ENCODE results near the gene NELFCD.
"Not testable (repeated sequence)": the region's sequence is repeated elsewhere in the genome, so short reads cannot be mapped to it uniquely, and the experiment has no call there.

The NELFCD gene

GRCh38 chr20:59010995-59011873 is 30.2 kb downstream of the NELFCD start:
- DNase-seq, result no peak

DNA sequence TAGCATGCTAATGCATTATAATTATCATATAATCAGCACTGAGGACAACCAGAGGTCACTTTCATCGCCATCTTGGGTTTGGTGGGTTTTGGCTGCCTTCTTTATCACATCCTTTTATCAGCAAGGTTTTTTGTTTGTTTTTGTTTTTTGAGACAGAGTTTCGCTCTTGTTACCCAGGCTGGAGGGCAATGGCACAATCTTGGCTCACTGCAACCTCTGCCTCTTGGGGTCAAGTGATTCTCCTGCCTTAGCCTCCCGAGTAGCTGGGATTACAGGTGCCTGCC is 30.8 kb downstream of the NELFCD start:
- DNase-seq, result not testable (repeated sequence)

DNA sequence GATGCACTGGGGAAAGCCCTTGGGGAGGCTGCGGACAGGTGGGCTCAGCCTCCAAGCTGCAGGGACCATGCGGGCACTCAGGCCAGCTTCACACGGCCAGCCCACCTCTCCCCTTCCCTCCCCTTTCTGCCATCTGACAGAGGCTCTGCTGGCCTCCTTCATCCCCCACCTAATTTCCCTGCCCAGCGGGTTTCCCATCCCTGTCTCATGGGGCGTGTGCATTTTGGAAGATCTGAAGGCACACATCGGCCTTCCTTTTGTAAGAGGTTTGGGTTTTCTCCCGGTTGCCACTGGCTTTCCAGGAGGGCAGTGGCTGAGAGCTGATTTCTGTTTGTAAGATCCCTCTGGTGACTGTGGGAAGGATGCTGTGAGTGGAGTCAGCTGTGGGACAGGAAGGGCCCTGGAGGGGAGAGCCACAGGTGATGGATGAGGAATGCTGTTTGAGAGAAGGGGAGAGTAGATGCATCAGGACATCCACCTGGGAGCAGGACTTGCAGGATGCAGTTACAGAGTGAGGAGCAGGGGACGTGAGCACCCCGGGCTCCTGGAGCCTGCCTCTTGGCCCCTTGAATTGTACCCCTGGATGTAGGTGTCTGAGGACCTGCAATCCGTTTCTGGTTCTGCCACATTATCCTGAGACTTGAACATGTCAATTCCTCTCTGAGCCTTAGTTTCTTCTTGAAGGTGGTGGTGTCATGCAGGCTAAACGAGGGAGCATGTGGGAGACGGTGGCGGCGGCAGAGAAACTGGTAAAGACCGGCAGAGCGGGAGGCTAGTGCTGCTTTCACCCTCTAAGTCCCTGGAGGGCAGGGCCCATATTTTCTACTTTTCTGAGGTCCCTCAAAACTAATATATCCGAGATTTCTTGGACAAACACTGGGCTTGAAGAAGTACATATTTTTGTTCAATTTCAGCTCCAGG is 32.2 kb downstream of the NELFCD start:
- DNase-seq, result no peak

- no peak for DNase-seq
These were observed 33.0 kb downstream of the NELFCD start for GRCh38 chr20:59013959-59014608.

DNA sequence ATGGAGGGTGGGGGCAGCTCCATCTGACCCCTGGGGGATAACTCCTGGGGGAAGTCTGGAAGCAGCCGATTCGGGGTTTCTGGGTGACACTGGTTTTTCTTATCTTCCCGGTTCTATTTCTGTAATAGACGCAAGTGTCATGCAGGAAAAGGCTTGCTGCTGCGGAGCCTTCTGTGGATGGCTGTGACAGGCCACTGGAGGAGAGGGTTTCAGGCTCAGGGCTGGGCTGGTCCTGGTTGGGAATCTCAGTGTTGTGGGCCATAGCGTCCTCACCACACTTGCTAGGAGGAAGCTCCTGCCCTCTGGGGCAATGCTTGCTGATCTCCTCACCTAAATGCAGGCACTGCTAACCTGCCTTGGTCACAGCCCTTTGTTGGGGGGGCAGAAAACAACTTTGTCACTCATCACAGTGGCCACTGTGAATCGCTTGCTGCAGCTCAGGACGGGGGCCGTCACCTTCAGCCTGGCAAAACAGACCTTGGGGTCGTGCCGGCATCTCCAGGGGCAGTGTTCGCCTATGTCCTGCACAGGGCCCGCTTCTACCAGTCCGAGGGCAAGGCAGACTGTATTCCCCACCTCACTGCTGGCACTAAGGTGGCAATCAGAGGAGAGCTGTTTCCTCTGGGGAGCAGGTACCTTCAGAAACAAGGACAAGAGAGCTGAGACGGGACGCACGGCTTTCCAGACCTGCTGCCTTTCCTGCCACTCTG is 33.8 kb downstream of the NELFCD start:
- no peak for DNase-seq

DNA sequence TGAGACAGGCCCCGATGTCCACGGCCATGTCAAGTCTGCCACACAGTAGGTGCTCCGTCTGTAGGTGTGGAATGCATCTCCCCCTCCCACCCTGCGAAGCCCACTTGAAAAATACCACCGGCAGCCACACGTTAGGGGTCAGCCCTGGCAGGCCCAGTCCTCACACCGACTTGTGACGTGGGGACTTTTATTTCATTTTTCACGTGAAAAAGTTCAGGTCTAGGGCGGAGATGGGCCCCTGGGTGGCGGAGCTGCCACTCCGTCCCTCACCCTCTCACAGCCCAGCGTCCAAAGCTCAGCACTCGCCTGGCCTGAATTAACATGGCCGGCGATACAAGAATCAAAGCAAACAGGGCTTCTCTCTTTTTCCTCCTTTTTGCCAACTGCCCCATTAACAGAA is 34.4 kb downstream of the NELFCD start:
- DNase-seq, result no peak

- DNase-seq, result no peak
These were observed 35.0 kb downstream of the NELFCD start for GRCh38 chr20:59015812-59016711.

DNA sequence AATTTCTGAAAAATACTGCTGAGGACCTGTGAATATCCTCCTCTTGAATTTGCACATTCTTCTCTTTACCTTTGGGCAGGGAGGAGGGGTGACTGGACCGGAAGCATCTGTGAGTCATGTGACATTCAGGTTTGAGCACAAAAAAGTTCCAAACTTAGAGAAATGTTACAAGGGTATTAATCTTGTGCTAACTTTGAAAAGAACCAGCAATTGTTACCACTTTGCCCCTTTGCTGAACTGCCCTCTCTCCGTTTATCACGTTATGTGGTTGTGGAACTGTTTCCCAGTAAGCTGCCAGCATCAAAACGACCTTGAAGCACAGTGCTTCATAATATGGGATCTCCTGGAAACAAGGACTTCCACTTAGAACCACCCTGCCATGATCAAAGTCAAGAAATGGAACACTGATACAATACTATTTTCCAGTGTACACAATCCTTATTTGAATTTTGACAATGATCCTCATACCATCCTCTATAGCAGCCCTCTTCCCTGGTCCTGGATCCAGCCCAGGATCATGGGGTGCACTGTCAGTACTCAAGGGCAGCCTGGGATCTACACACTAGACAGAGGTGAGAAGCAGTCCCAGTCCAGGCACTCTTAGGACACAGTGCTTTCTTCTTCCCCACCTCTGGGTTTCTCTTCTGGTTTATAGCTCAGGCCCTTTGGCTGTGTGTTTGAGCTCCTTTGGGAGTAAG is 35.9 kb downstream of the NELFCD start:
- DNase-seq, result no peak

DNA sequence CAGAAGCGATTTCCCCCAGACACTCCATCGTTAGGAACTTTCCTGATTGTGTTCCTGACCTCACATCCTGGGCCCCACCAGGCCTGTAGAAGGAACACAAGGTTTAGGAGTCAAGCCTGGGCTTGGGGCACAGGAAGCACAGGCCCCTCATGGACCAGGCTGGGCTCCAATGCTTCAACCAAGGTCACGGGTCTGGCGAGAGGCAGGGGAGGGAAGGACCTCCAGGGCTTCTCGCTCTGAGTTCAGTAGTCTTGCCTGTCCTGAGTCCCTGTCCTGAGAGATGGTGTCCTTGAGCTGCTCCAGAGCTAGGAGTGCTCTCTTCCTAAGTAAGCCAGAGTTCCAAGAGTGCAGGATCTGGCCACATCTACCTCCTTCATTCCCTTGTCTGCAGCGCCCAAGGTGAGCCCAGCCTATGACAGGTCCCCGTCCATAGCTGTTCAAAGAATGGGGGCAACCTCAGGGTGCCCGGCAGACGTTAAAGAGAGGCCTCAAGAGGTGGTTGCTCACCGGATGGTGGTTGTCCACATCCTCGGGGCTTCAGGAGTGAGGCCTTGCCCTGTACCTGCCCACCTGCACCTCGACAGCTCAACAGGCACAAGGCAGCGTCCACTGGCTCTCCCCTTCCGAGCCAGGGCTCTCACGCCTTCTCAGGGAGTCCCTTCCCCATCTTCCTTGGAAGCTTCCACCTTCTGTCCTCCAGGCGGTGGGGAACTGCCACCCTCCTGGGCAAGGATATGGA is 36.6 kb downstream of the NELFCD start:
- no peak for DNase-seq

GRCh38 chr20:59018817-59019216 is 37.8 kb downstream of the NELFCD start:
- DNase-seq, result no peak

- DNase-seq, result no peak
These were observed 38.2 kb downstream of the NELFCD start, which contains the start of gene TUBB1 for GRCh38 chr20:59019217-59019616. TSS of gene TUBB1 (plus strand) at chr20:59019429. CDS start at chr20:59019523, 94 bp downstream.

DNA sequence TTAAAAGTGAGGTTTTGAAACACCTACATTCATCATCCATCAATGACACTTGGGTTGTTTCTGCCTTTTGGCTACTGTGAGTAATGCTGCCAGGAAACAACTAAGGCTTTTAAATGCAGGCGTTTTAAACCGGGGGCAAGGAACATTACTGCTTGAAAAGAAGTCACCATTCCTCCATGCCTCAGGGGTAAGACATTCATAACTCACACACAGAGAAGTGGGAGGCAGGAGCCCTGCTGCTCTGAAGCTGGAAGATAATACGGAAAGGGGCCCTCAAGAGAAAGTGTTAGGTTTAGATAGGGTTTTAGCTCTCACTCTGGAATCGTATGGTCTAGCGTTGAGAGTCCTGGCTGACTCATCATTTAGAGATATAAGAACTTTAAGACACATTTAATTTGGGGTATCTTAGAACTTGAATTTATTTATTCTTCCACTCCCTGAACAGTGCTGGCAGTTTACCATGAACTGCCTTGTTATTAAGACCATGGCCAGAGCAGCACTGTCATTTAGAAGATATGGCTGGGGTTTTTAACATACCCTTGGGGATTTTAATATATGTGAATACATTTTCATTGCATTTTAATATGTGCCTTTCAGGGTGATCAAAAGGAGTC is 40.0 kb downstream of the NELFCD start:
- no peak for DNase-seq

- DNase-seq, result no peak
These were observed 41.7 kb downstream of the NELFCD start for GRCh38 chr20:59022754-59023153.

DNA sequence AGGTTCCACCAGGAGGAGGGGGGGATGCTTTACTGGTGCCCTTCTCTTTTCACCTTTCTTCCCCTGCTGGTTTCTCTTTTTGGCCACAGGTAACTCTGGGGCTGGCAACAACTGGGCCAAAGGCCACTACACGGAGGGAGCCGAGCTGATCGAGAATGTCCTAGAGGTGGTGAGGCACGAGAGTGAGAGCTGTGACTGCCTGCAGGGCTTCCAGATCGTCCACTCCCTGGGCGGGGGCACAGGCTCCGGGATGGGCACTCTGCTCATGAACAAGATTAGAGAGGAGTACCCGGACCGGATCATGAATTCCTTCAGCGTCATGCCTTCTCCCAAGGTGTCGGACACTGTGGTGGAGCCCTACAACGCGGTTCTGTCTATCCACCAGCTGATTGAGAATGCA is 42.6 kb downstream of the NELFCD start:
- no peak for DNase-seq

- DNase-seq, result no peak
These were observed 43.1 kb downstream of the NELFCD start for GRCh38 chr20:59024111-59024530.

- no peak for DNase-seq
These were observed 44.0 kb downstream of the NELFCD start for GRCh38 chr20:59025086-59025485.

- no peak for DNase-seq
These were observed 44.5 kb downstream of the NELFCD start for GRCh38 chr20:59025511-59025910.

GRCh38 chr20:59026904-59027740 is 46.1 kb downstream of the NELFCD start:
- no peak for DNase-seq

Data from KG1 (cell line).